Stomach (tissue), 4 donors: Measurements from ENCODE around the gene DLK2.

Experiments
- CTCF ChIP-seq, 7 experiments: fragments of 450-650 bp in 4 of 7; fragments of 200-600 bp in 3 of 7; sonication (generic) in 3 of 7; IDR thresholded peaks; one replicate each; pipeline ENCODE4 v1.5.1; 2016 to 2019; ENCODE audit warnings: antibody characterized with exemption in 7 of 7, control low read depth in 2 of 7, mild to moderate bottlenecking in 1 of 7
- POLR2AphosphoS5 ChIP-seq, 3 donors: sonication (generic); formaldehyde crosslinking; IDR thresholded peaks; one replicate each; pipeline ENCODE4 v1.6.1; 2016; ENCODE audit warnings: antibody characterized with exemption in 3 of 3

DNA sequence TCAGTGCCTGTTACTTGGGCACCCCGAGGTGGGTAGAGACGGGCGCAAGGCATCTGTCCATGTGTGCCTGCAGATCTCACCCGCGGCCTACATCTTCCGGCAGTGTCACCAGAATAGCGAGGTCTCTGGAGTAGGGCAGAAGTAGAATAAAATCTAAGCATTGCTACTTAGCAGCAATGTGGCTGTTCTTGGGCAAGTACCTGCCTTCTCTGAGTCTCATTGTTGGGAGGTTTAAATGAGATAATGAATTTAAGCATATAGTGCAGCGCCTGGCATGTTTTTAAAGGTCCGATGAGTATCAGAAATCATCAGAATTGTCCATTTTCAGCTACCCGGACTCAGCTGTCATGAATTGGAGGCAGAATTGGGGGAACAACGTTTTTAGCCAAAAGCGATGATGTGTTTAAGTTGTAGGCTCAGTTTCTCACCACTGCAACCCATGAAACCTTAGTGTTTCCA lies 27.2 kb downstream of the DLK2 start:
- TF ChIP-seq CTCF (IDR thresholded peaks at IDR 0.05), result no peak
- TF ChIP-seq POLR2AphosphoS5 (IDR thresholded peaks at IDR 0.05), result no peak
